Right cardiac atrium (tissue), 5 donors: ENCODE results near the gene RNF150. TPM values are rescaled to one million over a fixed set of nuclear protein-coding genes. Genes with fewer than 3 reads are reported as not detected.

ENCODE experiments used
- ATAC-seq, 2 donors: fragments of 200-7000 bp; cut with Tn5 transposase; one replicate each; pipeline versions ENCODE4 v1.8.0 to v1.9.1; 2020; ENCODE audit warnings: moderate library complexity in 2 of 2, mild to moderate bottlenecking in 1 of 2
- DNase-seq, 3 donors: peaks; one replicate each; pipeline ENCODE4 v3.0.0-alpha.2; 2020
- H3K27ac ChIP-seq: one replicate; pipeline ENCODE4 v1.5.1; 2013; ENCODE audit warnings: mild to moderate bottlenecking, low read length, control low read depth, moderate library complexity
- H3K27me3 ChIP-seq: one replicate; pipeline ENCODE4 v1.6.1; 2013; ENCODE audit not compliant: control insufficient read depth, insufficient read depth
- H3K4me1 ChIP-seq: one replicate; pipeline ENCODE4 v1.6.1; 2013; ENCODE audit warnings: low read length; ENCODE audit not compliant: control insufficient read depth, insufficient read depth
- H3K4me3 ChIP-seq: one replicate; pipeline ENCODE4 v1.5.1; 2013; ENCODE audit warnings: low read length, control low read depth
- H3K9me3 ChIP-seq: one replicate; pipeline ENCODE4 v1.6.1; 2013; ENCODE audit warnings: low read length; ENCODE audit not compliant: control insufficient read depth
- WGBS: extraction: QIAGEN DNeasy Blood & Tissue Kit; methylation state at CpG from one replicate; pipeline ENCODE4 v1.1.7; 2013; 5-methylcytosine and 5-hydroxymethylcytosine counted together
- intact Hi-C, 4 donors: fragments of 100-400 bp; cut with DNase I; formaldehyde crosslinking; loops; one replicate each; pipeline versions ENCODE4 v1.11.0 to v1.14.0; 2022 to 2023
- polyA plus RNA-seq: library from polyadenylated mRNA; stranded (reverse); fragments of 200-250 nt; gene quantifications from one replicate; pipeline ENCODE4 v1.2.3, GENCODE V29; 2013
- total RNA-seq, 4 donors: library from RNA; stranded (reverse); fragmentation: NEBNext Ultra II Directional; extraction: Animal tissue kit (Norgen Biotek cat#: 25700); gene quantifications; one replicate each; pipeline ENCODE4 v1.2.1, GENCODE V29; 2021
- donor health status: healthy with polysubstance abuse.
- donor health status: DM: no; HTN: yes; CAD: no.
- donor health status: DM: no; HTN: no; CAD: no.
- donor health status: DM: no; HTN: yes; CAD: no; lungs with severe emphysema.
- donor health status: DM: yes; HTN: yes; CAD: no.

Gene RNF150
- total and polyA plus RNA-seq, 5 donors: 10.1 to 51.3 (median 40.3) TPM

DNA sequence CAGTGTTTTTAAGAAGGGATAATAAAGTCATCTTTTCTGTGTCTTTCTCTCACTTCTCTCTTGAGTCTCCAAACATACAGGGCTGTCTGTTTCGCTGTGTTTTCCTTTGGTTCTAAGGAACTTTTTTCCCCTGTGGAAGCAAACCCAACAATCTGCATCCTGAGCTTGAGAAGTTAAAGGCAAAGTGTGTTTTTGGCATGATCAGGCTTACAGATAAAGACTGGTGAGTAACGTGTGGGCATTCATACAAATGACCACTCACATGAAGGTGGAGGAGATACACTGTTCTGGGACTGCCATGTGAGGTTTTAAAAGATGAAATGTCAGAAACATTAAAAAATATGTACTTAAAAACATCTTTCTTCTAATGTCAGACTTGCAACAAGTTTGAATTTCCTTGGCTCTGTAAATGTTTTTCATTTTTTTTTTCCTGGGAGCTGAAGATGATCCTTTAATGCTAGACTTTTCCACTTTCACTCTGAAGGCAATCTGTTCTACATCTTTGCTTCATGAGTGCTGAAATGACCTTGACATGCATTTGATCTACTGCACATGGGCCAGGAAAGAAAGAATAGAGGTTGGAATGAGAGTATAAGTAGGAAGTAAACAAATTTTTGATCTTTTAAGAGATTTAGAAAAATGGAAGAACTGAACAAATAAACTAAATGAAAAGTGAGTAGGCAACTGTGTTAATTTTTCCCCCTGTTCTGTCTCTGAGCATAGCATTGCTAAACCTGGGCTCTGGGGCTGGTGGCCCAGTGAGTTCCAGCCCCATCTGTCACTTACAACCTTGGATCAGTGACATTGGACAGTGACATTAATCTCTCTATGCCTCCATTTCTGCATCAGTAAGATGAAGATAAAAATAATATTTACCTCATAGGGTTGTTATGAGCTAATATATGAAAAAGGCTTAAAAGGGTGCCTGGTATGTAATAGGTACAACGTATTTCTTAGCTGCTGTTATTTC, 226.0 kb downstream of the RNF150 start:
- ATAC-seq (no peak), DNase-seq (no peak)
- Histone ChIP-seq H3K4me3 (no peak overlapping the region), H3K27me3 (no peaks in the 10 kb centered on the region), H3K9me3 (no peaks in the 10 kb centered on the region), H3K27ac (no peak overlapping the region), H3K4me1 (no peaks in the 10 kb centered on the region)
- intact Hi-C loops: no loop called here
- 62% methylated on average over 3 of the region's 3 CpGs for WGBS

DNA sequence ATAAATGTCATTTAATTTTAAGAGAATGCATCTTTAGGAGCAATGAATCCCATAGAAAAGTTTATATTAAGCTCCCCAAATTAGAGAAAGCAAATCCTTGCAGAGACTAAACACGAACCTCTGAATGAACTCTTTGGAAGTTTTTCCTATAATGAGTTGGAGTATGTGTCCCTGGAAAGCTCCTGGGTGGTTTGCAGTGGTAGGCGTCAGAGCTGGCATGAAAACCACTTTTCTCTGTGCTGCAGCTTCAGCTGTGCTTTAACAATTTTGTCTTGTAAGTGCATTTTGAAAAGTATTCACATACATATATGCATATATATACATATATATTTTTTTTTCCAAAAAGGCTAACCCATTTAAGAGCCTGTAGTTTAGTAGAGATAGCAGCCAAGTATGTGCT, 228.4 kb downstream of the RNF150 start:
- Histone ChIP-seq H3K4me1 (no peaks in the 10 kb centered on the region), H3K4me3 (no peak overlapping the region), H3K27ac (no peak overlapping the region), H3K27me3 (no peaks in the 10 kb centered on the region), H3K9me3 (no peaks in the 10 kb centered on the region)
- ATAC-seq (no peak), DNase-seq (no peak)
- intact Hi-C loops: no loop called here
- WGBS: 36% methylated on average over 2 of the region's 2 CpGs

DNA sequence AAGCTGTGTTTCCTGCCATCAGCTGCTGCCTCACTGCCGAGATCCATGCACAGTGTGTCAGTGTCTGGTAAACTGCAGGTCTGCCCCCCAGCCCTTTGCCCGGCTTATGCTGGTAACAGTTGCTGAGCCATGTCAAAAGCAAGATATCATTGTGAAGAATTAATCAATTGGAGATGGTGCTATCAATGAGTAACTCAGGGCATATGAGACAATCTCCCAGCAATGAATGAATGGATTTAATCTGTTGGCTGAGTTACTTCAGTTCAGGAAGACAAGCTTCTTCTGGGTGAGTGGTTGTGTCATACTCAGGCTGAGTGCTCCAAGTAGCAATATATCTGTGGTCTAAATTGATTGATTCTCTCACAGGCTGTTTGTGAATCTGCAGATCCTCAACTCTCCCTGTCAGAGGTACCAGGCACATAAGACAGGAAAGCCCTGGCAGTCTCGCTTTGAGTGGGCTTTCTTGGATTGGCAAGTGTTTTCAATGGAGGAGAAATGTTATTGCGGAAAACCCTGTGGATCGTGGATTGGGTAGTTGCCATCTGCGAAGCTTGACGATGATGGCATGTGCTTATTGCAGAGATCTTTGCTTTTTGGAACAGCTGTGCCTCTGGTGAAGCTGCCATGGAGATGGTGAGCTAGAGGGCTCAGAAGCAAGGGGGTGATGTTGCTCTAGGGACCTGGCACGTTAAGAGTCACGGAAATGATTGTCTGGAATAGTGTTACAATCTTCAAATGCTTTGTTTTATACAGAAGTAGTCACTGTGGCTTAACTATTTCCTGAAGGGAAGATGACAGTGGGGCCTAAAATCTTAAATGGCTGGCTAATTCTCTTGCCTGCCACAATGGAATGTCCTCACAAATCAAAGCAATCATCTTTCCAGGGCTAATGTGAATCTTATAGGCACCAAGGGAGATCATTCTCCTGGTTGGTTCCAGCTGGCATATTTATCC, 229.5 kb downstream of the RNF150 start:
- Histone ChIP-seq H3K27ac (no peak overlapping the region), H3K4me3 (no peak overlapping the region), H3K27me3 (no peaks in the 10 kb centered on the region), H3K9me3 (no peaks in the 10 kb centered on the region), H3K4me1 (no peaks in the 10 kb centered on the region)
- no peak for DNase-seq
- ATAC-seq: no peak
- 68% methylated on average over 9 of the region's 9 CpGs for WGBS
- intact Hi-C loops: no loop called here

GRCh38 chr4:140901736-140902336, 231.4 kb downstream of the RNF150 start:
- Histone ChIP-seq H3K4me1 (no peaks in the 10 kb centered on the region), H3K4me3 (no peak overlapping the region), H3K27me3 (no peaks in the 10 kb centered on the region), H3K9me3 (no peaks in the 10 kb centered on the region), H3K27ac (no peak overlapping the region)
- intact Hi-C loops: no loop called here
- ATAC-seq: no peak
- DNase-seq: no peak
- 90% methylated on average over 1 of the region's 1 CpG for WGBS

DNA sequence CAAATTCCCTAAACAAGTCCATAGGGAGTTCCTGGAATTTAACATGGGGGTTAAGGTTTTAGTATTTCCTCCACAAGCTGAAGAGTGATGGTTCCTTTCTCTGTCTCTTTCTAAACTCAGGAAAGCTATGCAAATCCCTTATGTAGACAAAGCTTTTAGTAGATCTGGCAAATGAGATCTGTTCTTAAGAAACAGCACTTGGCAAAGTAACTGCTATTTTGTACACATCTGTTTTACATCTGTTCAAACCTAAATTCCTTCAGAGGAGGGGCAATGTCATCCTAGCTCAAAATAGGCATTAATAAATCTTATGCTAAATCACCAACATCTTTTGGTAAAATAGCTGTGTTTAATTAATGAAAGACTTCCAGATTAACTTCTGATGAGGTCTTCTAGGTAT, 239.3 kb downstream of the RNF150 start:
- no peaks in the 10 kb centered on the region for H3K27me3 ChIP-seq
- DNase-seq (no peak), ATAC-seq (no peak)
- no peak overlapping the region for H3K4me3 ChIP-seq
- no peaks in the 10 kb centered on the region for H3K9me3 ChIP-seq
- intact Hi-C loops: no loop called here
- H3K27ac ChIP-seq: no peak overlapping the region
- no peaks in the 10 kb centered on the region for H3K4me1 ChIP-seq

GRCh38 chr4:140888054-140888453, 245.2 kb downstream of the RNF150 start:
- Histone ChIP-seq H3K27me3 (no peaks in the 10 kb centered on the region), H3K27ac (no peak overlapping the region), H3K9me3 (no peaks in the 10 kb centered on the region), H3K4me3 (no peak overlapping the region), H3K4me1 (no peaks in the 10 kb centered on the region)
- no peak for DNase-seq
- WGBS: 67% methylated on average over 3 of the region's 3 CpGs
- no peak for ATAC-seq
- intact Hi-C loops: loop anchor here in 1 of 4 donors (5.0 kb wide), 1 partner anchor 244 kb away; the partner anchor contains the start of gene RNF150

DNA sequence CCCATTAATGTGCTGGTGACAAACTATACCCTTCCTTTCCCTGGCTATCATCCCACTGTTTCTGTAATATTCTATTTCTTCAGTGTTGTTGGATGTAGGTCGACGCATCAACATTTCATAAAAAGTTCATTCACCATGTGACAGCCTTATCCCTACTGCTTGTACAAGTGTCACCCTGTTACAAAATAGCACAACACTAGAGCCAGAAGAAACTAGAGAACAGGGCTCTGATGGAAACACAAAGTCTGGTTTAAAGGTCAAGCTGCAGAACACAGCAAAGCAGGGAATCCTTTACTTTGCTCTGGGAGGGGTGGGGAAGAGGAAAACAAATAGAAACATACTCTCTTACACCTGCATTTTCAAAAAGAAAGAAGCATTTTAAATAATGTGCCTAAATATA, 245.8 kb downstream of the RNF150 start:
- H3K27ac ChIP-seq: no peak overlapping the region
- no peak for DNase-seq
- H3K4me1 ChIP-seq: no peaks in the 10 kb centered on the region
- no peak overlapping the region for H3K4me3 ChIP-seq
- WGBS: 55% methylated on average over 2 of the region's 2 CpGs
- ATAC-seq: peak; percentile 86 to 89
- no peaks in the 10 kb centered on the region for H3K9me3 ChIP-seq
- intact Hi-C loops: loop anchor here in 1 of 4 donors (5.0 kb wide), 1 partner anchor 245 kb away; the partner anchor contains the start of gene RNF150
- no peaks in the 10 kb centered on the region for H3K27me3 ChIP-seq

GRCh38 chr4:140884431-140885058, 248.7 kb downstream of the RNF150 start:
- intact Hi-C loops: loop anchor here in 3 of 4 donors (2.0 to 5.0 kb wide), 2 partner anchors 22 to 248 kb away; partner anchors contain the start of gene RNF150 (in 2 of the 3)
- H3K9me3 ChIP-seq: no peaks in the 10 kb centered on the region
- H3K27ac ChIP-seq: no peak overlapping the region
- H3K4me3 ChIP-seq: no peak overlapping the region
- WGBS: 47% methylated on average over 4 of the region's 4 CpGs
- ATAC-seq (peak; percentile 76 to 78), DNase-seq (peak in 2 of 3 donors; percentile 35 to 44)
- no peaks in the 10 kb centered on the region for H3K4me1 ChIP-seq
- H3K27me3 ChIP-seq: no peaks in the 10 kb centered on the region

- no peak overlapping the region for H3K27ac ChIP-seq
- intact Hi-C loops: no loop called here
Observed at GRCh38 chr4:140877781-140878180, 255.5 kb downstream of the RNF150 start.

GRCh38 chr4:140876615-140877364, 256.5 kb downstream of the RNF150 start:
- WGBS: 78% methylated on average over 3 of the region's 3 CpGs
- DNase-seq (no peak), ATAC-seq (no peak)
- intact Hi-C loops: no loop called here
- H3K4me3 ChIP-seq: no peak overlapping the region
- H3K27ac ChIP-seq: no peak overlapping the region
- H3K27me3 ChIP-seq: no peaks in the 10 kb centered on the region
- no peaks in the 10 kb centered on the region for H3K9me3 ChIP-seq
- H3K4me1 ChIP-seq: no peaks in the 10 kb centered on the region

More at GRCh38 chr4:140877781-140878180, 255.5 kb downstream of the RNF150 start:
- H3K27me3 ChIP-seq: no peaks in the 10 kb centered on the region
- H3K9me3 ChIP-seq: no peaks in the 10 kb centered on the region
- H3K4me3 ChIP-seq: no peak overlapping the region
- DNase-seq (no peak), ATAC-seq (no peak)
- no peaks in the 10 kb centered on the region for H3K4me1 ChIP-seq
